IgD-negative memory B cell (primary cell): Measurements from ENCODE around the gene RGPD6. TPM values are rescaled to one million over a fixed set of nuclear protein-coding genes. Genes with fewer than 3 reads are reported as not detected.
"Not testable (repeated sequence)": the region's sequence is repeated elsewhere in the genome, so short reads cannot be mapped to it uniquely, and the experiment has no call there.

ENCODE experiments used
- H3K27ac Mint-ChIP-seq, 3 donors: one replicate each; pipeline ENCODE4 v1.8.0; 2020 to 2022; ENCODE audit warnings: mild to moderate bottlenecking in 3 of 3, mixed read lengths in 3 of 3, moderate library complexity in 1 of 3
- H3K27me3 Mint-ChIP-seq: one replicate; pipeline ENCODE4 v1.8.0; 2021; ENCODE audit warnings: mixed read lengths
- H3K36me3 Mint-ChIP-seq: one replicate; pipeline ENCODE4 v1.8.0; 2020; ENCODE audit warnings: mild to moderate bottlenecking, mixed read lengths
- H3K4me1 Mint-ChIP-seq, 3 donors: one replicate each; pipeline ENCODE4 v1.8.0; 2020 to 2022; ENCODE audit warnings: mixed read lengths in 3 of 3, mild to moderate bottlenecking in 1 of 3
- H3K4me3 Mint-ChIP-seq, 4 donors: one replicate each; pipeline ENCODE4 v1.8.0; 2020 to 2022; ENCODE audit warnings: mild to moderate bottlenecking in 4 of 4, mixed read lengths in 4 of 4, moderate library complexity in 3 of 4
- H3K9me3 Mint-ChIP-seq, 3 donors: one replicate each; pipeline ENCODE4 v1.8.0; 2020 to 2021; ENCODE audit warnings: mixed read lengths in 3 of 3, mild to moderate bottlenecking in 1 of 3
- polyA plus RNA-seq: library from polyadenylated mRNA; unstranded; fragments of 300-500 nt; fragmentation: Illumina TruSeq; gene quantifications from one replicate; pipeline ENCODE4 v1.2.3, GENCODE V29; 2021

RGPD6 gene
- polyA plus RNA-seq, 1 donor from 2014 or later, result 3.5 TPM

- H3K27me3 Mint-ChIP-seq, H3K4me1 Mint-ChIP-seq, H3K4me3 Mint-ChIP-seq, H3K36me3 Mint-ChIP-seq, H3K9me3 Mint-ChIP-seq, H3K27ac Mint-ChIP-seq: not testable (repeated sequence)
Measured at GRCh38 chr2:110499755-110500377, 77.2 kb downstream of the RGPD6 start.

- not testable (repeated sequence) for H3K27me3 Mint-ChIP-seq, H3K36me3 Mint-ChIP-seq, H3K9me3 Mint-ChIP-seq, H3K4me3 Mint-ChIP-seq, H3K4me1 Mint-ChIP-seq, H3K27ac Mint-ChIP-seq
Measured at GRCh38 chr2:110496027-110496426, 81.0 kb downstream of the RGPD6 start.

GRCh38 chr2:110494488-110494887 lies 82.5 kb downstream of the RGPD6 start:
- H3K27ac Mint-ChIP-seq, H3K9me3 Mint-ChIP-seq, H3K4me1 Mint-ChIP-seq, H3K36me3 Mint-ChIP-seq, H3K27me3 Mint-ChIP-seq, H3K4me3 Mint-ChIP-seq: not testable (repeated sequence)

GRCh38 chr2:110488991-110489390 lies 88.0 kb downstream of the RGPD6 start:
- not testable (repeated sequence) for H3K27ac Mint-ChIP-seq, H3K27me3 Mint-ChIP-seq, H3K4me1 Mint-ChIP-seq, H3K36me3 Mint-ChIP-seq, H3K4me3 Mint-ChIP-seq, H3K9me3 Mint-ChIP-seq

- not testable (repeated sequence) for H3K36me3 Mint-ChIP-seq, H3K27me3 Mint-ChIP-seq, H3K27ac Mint-ChIP-seq, H3K4me1 Mint-ChIP-seq, H3K9me3 Mint-ChIP-seq, H3K4me3 Mint-ChIP-seq
Measured at GRCh38 chr2:110482697-110483096, 94.3 kb downstream of the RGPD6 start.

GRCh38 chr2:110481200-110481599 lies 95.8 kb downstream of the RGPD6 start:
- H3K9me3 Mint-ChIP-seq, H3K27ac Mint-ChIP-seq, H3K36me3 Mint-ChIP-seq, H3K4me1 Mint-ChIP-seq, H3K27me3 Mint-ChIP-seq, H3K4me3 Mint-ChIP-seq: not testable (repeated sequence)

- H3K36me3 Mint-ChIP-seq, H3K4me3 Mint-ChIP-seq, H3K27me3 Mint-ChIP-seq, H3K27ac Mint-ChIP-seq, H3K9me3 Mint-ChIP-seq, H3K4me1 Mint-ChIP-seq: not testable (repeated sequence)
Measured at GRCh38 chr2:110480084-110480483, 96.9 kb downstream of the RGPD6 start.

- H3K27ac Mint-ChIP-seq, H3K27me3 Mint-ChIP-seq, H3K4me3 Mint-ChIP-seq, H3K4me1 Mint-ChIP-seq, H3K9me3 Mint-ChIP-seq, H3K36me3 Mint-ChIP-seq: not testable (repeated sequence)
Measured at GRCh38 chr2:110477370-110477769, 99.7 kb downstream of the RGPD6 start.

GRCh38 chr2:110476952-110477351 lies 100.1 kb downstream of the RGPD6 start:
- H3K27ac Mint-ChIP-seq, H3K36me3 Mint-ChIP-seq, H3K4me1 Mint-ChIP-seq, H3K27me3 Mint-ChIP-seq, H3K9me3 Mint-ChIP-seq, H3K4me3 Mint-ChIP-seq: not testable (repeated sequence)

GRCh38 chr2:110475627-110476359 lies 101.2 kb downstream of the RGPD6 start:
- H3K36me3 Mint-ChIP-seq, H3K27me3 Mint-ChIP-seq, H3K9me3 Mint-ChIP-seq, H3K27ac Mint-ChIP-seq, H3K4me1 Mint-ChIP-seq, H3K4me3 Mint-ChIP-seq: not testable (repeated sequence)

- H3K36me3 Mint-ChIP-seq, H3K27me3 Mint-ChIP-seq, H3K4me1 Mint-ChIP-seq, H3K27ac Mint-ChIP-seq, H3K4me3 Mint-ChIP-seq, H3K9me3 Mint-ChIP-seq: not testable (repeated sequence)
Measured at GRCh38 chr2:110474898-110475297, 102.1 kb downstream of the RGPD6 start.

- H3K27ac Mint-ChIP-seq, H3K36me3 Mint-ChIP-seq, H3K4me1 Mint-ChIP-seq, H3K27me3 Mint-ChIP-seq, H3K4me3 Mint-ChIP-seq, H3K9me3 Mint-ChIP-seq: not testable (repeated sequence)
Measured at GRCh38 chr2:110473059-110473358, 104.0 kb downstream of the RGPD6 start.

GRCh38 chr2:110472171-110473058 lies 104.6 kb downstream of the RGPD6 start, which contains the start of gene LIMS4:
Gene LIMS4 (minus strand): TSS chr2:110472816. CDS start chr2:110472778, 38 bp downstream.
- H3K4me1 Mint-ChIP-seq, H3K9me3 Mint-ChIP-seq, H3K4me3 Mint-ChIP-seq, H3K36me3 Mint-ChIP-seq, H3K27ac Mint-ChIP-seq, H3K27me3 Mint-ChIP-seq: not testable (repeated sequence)

GRCh38 chr2:110468921-110469320 lies 108.1 kb downstream of the RGPD6 start:
- H3K4me3 Mint-ChIP-seq, H3K36me3 Mint-ChIP-seq, H3K4me1 Mint-ChIP-seq, H3K9me3 Mint-ChIP-seq, H3K27me3 Mint-ChIP-seq, H3K27ac Mint-ChIP-seq: not testable (repeated sequence)

- H3K4me3 Mint-ChIP-seq, H3K9me3 Mint-ChIP-seq, H3K27ac Mint-ChIP-seq: not testable (repeated sequence)
Measured at GRCh38 chr2:110465312-110465711, 111.7 kb downstream of the RGPD6 start.

More at GRCh38 chr2:110465312-110465711, 111.7 kb downstream of the RGPD6 start:
- H3K36me3 Mint-ChIP-seq, H3K4me1 Mint-ChIP-seq, H3K27me3 Mint-ChIP-seq: not testable (repeated sequence)
